Astrocyte (in vitro differentiated cells and primary cell): ENCODE data around the gene FBXL13.

Experiments used
- EZH2 ChIP-seq: IDR thresholded peaks from 2 replicates; pipeline ENCODE4 v1.6.1; 2012; ENCODE audit warnings: mild to moderate bottlenecking, low read length, inconsistent platforms; ENCODE audit not compliant: insufficient read depth
- TF ChIP-seq, protein P1 (sequence below): IDR thresholded peaks from 2 replicates; pipeline ENCODE4 v1.5.1; 2011; ENCODE audit warnings: low read depth, mild to moderate bottlenecking, inconsistent platforms, low read length, moderate library complexity; ENCODE audit not compliant: insufficient read depth

- TF ChIP-seq, protein P1, sequence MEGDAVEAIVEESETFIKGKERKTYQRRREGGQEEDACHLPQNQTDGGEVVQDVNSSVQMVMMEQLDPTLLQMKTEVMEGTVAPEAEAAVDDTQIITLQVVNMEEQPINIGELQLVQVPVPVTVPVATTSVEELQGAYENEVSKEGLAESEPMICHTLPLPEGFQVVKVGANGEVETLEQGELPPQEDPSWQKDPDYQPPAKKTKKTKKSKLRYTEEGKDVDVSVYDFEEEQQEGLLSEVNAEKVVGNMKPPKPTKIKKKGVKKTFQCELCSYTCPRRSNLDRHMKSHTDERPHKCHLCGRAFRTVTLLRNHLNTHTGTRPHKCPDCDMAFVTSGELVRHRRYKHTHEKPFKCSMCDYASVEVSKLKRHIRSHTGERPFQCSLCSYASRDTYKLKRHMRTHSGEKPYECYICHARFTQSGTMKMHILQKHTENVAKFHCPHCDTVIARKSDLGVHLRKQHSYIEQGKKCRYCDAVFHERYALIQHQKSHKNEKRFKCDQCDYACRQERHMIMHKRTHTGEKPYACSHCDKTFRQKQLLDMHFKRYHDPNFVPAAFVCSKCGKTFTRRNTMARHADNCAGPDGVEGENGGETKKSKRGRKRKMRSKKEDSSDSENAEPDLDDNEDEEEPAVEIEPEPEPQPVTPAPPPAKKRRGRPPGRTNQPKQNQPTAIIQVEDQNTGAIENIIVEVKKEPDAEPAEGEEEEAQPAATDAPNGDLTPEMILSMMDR = no peak
- no peak for TF ChIP-seq EZH2
Measured at GRCh38 chr7:102994567-102994966, 80.0 kb downstream of the FBXL13 start.
